Psoas muscle (tissue), 8 donors: Measurements from ENCODE around the gene EIF4EBP3. TPM values are rescaled to one million over a fixed set of nuclear protein-coding genes. Genes with fewer than 3 reads are reported as not detected.
"Not testable (repeated sequence)": the region's sequence is repeated elsewhere in the genome, so short reads cannot be mapped to it uniquely, and the experiment has no call there.

Source experiments
- ATAC-seq, 4 donors: fragments of 200-7000 bp; cut with Tn5 transposase; one replicate each; pipeline ENCODE4 v1.9.1; 2020; ENCODE audit warnings: moderate library complexity in 3 of 4, mild to moderate bottlenecking in 2 of 4
- DNase-seq, 2 donors: peaks; one replicate each; pipeline ENCODE4 v3.0.0-alpha.2; 2020
- H3K27ac ChIP-seq: fragments of 200-600 bp; one replicate; pipeline ENCODE4 v1.8.0; 2022
- H3K27me3 ChIP-seq, 3 donors: fragments of 200-600 bp in 1 of 3; one replicate each; pipeline versions ENCODE4 v1.6.1 to v1.8.0; 2013 to 2022; ENCODE audit warnings: low read length in 2 of 3, mild to moderate bottlenecking in 2 of 3, moderate library complexity in 1 of 3; ENCODE audit not compliant: insufficient read depth in 3 of 3
- H3K36me3 ChIP-seq, 2 donors: fragments of 200-600 bp in 1 of 2; one replicate each; pipeline versions ENCODE4 v1.6.1 to v1.8.0; 2013 to 2022; ENCODE audit warnings: low read depth in 1 of 2, mild to moderate bottlenecking in 1 of 2, moderate library complexity in 1 of 2; ENCODE audit not compliant: insufficient read depth in 1 of 2
- H3K4me1 ChIP-seq: fragments of 200-600 bp; one replicate; pipeline ENCODE4 v1.8.0; 2022
- H3K4me3 ChIP-seq: fragments of 200-600 bp; one replicate; pipeline ENCODE4 v1.8.0; 2022; ENCODE audit warnings: mild to moderate bottlenecking
- H3K9me3 ChIP-seq: fragments of 200-600 bp; one replicate; pipeline ENCODE4 v1.8.0; 2022
- WGBS, 3 donors: extraction: QIAGEN DNeasy Blood & Tissue Kit; methylation state at CpG; one replicate each; pipeline versions ENCODE4 v1.1.6 to v1.1.7; 2013; 5-methylcytosine and 5-hydroxymethylcytosine counted together
- intact Hi-C, 2 donors: fragments of 100-400 bp; cut with DNase I; formaldehyde crosslinking; loops; one replicate each; pipeline versions ENCODE4 v1.11.0 to v1.14.2; 2022
- polyA plus RNA-seq, 3 donors: library from polyadenylated mRNA; stranded (reverse); fragments of 200-250 nt; gene quantifications; one replicate each; pipeline ENCODE4 v1.2.3, GENCODE V29; 2013
- total RNA-seq, 4 donors: library from RNA; stranded (reverse); fragmentation: NEBNext Ultra II Directional in 2 of 4; extraction: Animal tissue kit (Norgen Biotek cat#: 25700) in 2 of 4; gene quantifications; one replicate each; pipeline versions ENCODE4 v1.2.1 to v1.2.4, GENCODE V29; 2021 to 2023
- TF ChIP-seq, protein P1 (sequence below): fragments of 200-600 bp; IDR thresholded peaks from one replicate; pipeline ENCODE4 v1.8.0; 2022; ENCODE audit warnings: antibody characterized with exemption
- donor health status: healthy with polysubstance abuse.
- donor health status: DM: no; HTN: no; CAD: no; lungs with moderate emphysema.
- donor health status: Bipolar disorder and iron deficiency.
- donor health status: healthy.
- donor health status: DM: yes; HTN: yes; CAD: no.
- donor health status: DM: no; HTN: no; CAD: no.
- donor health status: DM: no; HTN: no; CAD: no.
- donor health status: DM: yes; HTN: yes; CAD: no.

The EIF4EBP3 gene
- total and polyA plus RNA-seq, 7 donors, result 31.7 to 116 (median 44.8) TPM

DNA sequence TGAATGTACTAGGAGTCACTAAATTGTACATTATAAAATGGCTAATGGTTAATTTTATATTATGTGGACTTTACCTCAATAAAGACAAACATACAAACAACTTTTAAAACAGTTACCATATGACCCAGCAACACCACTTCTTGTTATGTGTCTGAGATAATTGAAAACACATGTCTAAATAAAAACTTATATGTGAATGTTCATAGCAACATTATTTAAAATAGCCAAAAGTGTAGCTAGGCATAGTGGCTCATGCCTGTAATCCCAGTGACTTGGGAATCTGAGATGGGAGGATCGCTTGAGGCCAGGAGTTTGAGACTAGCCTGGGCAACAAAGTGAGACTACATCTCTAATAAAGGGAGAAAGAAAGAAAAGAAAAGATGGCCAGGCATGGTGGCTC, 40.0 kb downstream of the EIF4EBP3 start:
- Histone ChIP-seq H3K9me3 (no peaks in the 10 kb centered on the region), H3K36me3 (no peaks in the 10 kb centered on the region), H3K4me1 (peaks cover 11% of the 10 kb centered on the region), H3K27ac (no peak overlapping the region), H3K27me3 (no peaks in the 10 kb centered on the region), H3K4me3 (no peak overlapping the region)
- ATAC-seq (no peak), DNase-seq (no peak)
- TF ChIP-seq, protein P1, sequence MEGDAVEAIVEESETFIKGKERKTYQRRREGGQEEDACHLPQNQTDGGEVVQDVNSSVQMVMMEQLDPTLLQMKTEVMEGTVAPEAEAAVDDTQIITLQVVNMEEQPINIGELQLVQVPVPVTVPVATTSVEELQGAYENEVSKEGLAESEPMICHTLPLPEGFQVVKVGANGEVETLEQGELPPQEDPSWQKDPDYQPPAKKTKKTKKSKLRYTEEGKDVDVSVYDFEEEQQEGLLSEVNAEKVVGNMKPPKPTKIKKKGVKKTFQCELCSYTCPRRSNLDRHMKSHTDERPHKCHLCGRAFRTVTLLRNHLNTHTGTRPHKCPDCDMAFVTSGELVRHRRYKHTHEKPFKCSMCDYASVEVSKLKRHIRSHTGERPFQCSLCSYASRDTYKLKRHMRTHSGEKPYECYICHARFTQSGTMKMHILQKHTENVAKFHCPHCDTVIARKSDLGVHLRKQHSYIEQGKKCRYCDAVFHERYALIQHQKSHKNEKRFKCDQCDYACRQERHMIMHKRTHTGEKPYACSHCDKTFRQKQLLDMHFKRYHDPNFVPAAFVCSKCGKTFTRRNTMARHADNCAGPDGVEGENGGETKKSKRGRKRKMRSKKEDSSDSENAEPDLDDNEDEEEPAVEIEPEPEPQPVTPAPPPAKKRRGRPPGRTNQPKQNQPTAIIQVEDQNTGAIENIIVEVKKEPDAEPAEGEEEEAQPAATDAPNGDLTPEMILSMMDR, result no peak
- intact Hi-C loops, result no loop called here
- 88 to 93% (median 91%) methylated on average over 1 of the region's 1 CpG for WGBS, 3 donors

DNA sequence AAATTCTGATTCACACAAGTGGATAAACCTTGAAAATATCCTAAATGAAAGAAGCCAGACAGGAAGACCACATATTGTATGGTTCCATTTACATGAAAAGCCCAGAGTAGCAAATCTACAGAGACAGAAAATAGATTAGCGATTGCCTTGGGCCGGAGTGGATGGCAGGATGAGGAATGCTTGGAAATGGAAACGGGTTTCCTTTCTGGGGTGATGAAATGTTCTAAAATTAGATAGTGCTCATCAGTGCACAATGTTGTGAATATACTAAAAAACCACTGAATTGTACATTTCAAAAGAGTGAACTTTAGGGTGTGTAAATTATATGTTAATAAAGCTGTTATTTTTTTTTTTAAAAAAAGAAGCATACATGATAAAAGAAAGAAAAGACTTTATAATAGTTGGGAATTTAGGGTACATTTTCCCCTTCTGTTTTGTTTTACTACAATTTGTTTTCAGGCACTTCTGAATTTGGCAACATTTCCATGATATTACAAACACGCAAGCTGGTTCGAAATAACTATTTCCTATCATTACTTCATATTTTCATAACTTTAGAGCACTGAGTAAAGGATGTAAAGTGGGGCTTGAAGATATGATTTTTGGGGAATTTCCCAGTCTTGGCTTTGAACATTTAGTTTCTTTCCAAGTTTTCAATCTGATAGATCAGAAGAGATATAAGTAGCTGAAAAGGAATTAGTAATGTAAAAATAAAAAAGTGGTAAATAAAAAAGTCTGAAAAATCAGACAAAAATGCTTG, 41.0 kb downstream of the EIF4EBP3 start:
- TF ChIP-seq, protein P1, result no peak
- WGBS, 3 donors, result 22 to 35% (median 31%) methylated on average over 5 of the region's 5 CpGs
- H3K27ac ChIP-seq, result peak overlapping the region; percentile 36
- peaks cover 11% of the 10 kb centered on the region for H3K4me1 ChIP-seq
- ATAC-seq, result peak; percentile 73 to 85 (median 76)
- intact Hi-C loops, result no loop called here
- no peak overlapping the region for H3K4me3 ChIP-seq
- H3K36me3 ChIP-seq, result no peaks in the 10 kb centered on the region
- DNase-seq, result no peak
- no peaks in the 10 kb centered on the region for H3K27me3 ChIP-seq
- H3K9me3 ChIP-seq, result no peaks in the 10 kb centered on the region

DNA sequence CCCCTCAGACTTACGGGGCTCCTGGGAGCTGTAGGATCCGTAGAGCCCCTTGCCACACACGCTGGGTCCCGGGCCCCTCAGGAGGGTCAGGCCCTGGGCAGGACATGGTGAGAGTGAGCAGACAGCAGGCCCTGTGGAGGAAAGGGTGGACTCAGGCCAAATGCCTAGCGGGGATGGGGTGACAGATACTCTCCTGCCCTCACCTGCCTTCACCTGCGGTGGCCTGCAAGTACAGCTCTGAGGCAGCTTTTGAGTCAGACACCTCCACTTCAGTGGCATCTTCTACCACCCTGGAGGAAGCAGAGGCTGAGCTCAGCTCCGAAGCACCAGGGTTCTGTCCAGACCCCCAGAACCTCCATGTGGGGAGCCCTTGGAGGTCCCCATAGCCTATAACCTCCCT, 43.4 kb downstream of the EIF4EBP3 start:
- intact Hi-C loops, result no loop called here
- H3K27ac ChIP-seq, result no peak overlapping the region
- H3K36me3 ChIP-seq, result no peaks in the 10 kb centered on the region
- no peaks in the 10 kb centered on the region for H3K27me3 ChIP-seq
- 77 to 87% (median 85%) methylated on average over 7 of the region's 7 CpGs for WGBS, 3 donors
- H3K4me3 ChIP-seq, result no peak overlapping the region
- H3K9me3 ChIP-seq, result no peaks in the 10 kb centered on the region
- ATAC-seq (no peak), DNase-seq (no peak)
- TF ChIP-seq, protein P1, result no peak
- peaks cover 11% of the 10 kb centered on the region for H3K4me1 ChIP-seq

DNA sequence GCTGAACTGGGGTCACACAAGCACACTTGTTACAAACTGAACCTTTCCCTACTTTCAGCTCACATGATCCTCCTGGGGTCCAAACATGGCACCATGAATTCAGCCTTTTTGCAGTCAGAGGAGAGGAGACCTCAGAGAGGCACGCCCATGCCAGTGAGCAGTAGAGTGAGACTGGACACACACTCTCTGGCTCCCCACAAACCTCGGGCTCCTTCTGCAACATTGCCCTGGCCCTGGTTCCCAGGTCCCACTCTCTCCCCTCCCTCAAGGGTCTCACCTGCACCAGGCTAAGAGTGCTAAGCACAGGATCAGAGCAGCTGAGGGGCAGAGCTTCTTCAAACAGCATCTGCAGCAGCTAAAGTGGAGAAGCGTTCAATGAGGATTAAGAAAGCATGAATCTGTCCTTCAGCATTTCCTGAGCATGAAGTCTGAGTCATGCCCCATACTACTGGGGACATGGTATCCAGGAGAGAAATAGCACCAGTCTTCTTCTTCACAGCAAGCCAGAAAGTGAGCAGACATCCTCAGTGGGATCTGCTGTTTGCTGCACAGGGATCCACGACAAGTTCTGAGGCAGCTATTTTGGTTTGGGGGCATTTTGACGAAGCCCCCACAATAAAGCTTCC, 44.4 kb downstream of the EIF4EBP3 start:
- TF ChIP-seq, protein P1, result no peak
- intact Hi-C loops, result no loop called here
- ATAC-seq, result peak in 1 of 4 donors; percentile 30
- WGBS, 3 donors, result 68 to 72% (median 69%) methylated on average over 5 of the region's 5 CpGs
- no peak for DNase-seq
- Histone ChIP-seq H3K36me3 (no peaks in the 10 kb centered on the region), H3K27ac (no peak overlapping the region), H3K4me3 (no peak overlapping the region), H3K27me3 (no peaks in the 10 kb centered on the region), H3K9me3 (no peaks in the 10 kb centered on the region), H3K4me1 (peaks cover 11% of the 10 kb centered on the region)

DNA sequence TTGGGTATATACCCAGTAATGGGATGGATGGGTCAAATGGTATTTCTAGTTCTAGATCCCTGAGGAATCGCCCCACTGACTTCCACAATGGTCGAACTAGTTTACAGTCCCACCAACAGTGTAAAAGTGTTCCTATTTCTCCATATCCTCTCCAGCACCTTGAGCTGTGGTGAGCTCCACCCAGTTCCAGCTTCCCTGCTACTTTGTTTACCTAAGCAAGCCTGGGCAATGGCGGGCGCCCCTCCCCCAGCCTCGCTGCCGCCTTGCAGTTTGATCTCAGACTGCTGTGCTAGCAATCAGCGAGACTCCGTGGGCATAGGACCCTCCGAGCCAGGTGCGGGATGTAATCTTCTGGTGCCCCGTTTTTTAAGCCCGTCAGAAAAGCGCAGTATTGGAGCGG, 45.6 kb downstream of the EIF4EBP3 start:
- ATAC-seq, intact Hi-C loops, H3K27ac ChIP-seq, H3K36me3 ChIP-seq, H3K27me3 ChIP-seq, H3K4me3 ChIP-seq, H3K9me3 ChIP-seq, DNase-seq: not testable (repeated sequence)
- peaks cover 11% of the 10 kb centered on the region for H3K4me1 ChIP-seq
- WGBS, 3 donors, result 49 to 68% (median 54%) methylated on average over 7 to 12 of the region's 14 CpGs
